COLO829 (cell line): Measurements from ENCODE around the gene GSDME.
"Not testable (repeated sequence)": the region's sequence is repeated elsewhere in the genome, so short reads cannot be mapped to it uniquely, and the experiment has no call there.

Source experiments
- DNase-seq: peaks from one replicate; pipeline ENCODE4 v3.0.0; 2012; ENCODE audit warnings: low spot score

GSDME gene

DNA sequence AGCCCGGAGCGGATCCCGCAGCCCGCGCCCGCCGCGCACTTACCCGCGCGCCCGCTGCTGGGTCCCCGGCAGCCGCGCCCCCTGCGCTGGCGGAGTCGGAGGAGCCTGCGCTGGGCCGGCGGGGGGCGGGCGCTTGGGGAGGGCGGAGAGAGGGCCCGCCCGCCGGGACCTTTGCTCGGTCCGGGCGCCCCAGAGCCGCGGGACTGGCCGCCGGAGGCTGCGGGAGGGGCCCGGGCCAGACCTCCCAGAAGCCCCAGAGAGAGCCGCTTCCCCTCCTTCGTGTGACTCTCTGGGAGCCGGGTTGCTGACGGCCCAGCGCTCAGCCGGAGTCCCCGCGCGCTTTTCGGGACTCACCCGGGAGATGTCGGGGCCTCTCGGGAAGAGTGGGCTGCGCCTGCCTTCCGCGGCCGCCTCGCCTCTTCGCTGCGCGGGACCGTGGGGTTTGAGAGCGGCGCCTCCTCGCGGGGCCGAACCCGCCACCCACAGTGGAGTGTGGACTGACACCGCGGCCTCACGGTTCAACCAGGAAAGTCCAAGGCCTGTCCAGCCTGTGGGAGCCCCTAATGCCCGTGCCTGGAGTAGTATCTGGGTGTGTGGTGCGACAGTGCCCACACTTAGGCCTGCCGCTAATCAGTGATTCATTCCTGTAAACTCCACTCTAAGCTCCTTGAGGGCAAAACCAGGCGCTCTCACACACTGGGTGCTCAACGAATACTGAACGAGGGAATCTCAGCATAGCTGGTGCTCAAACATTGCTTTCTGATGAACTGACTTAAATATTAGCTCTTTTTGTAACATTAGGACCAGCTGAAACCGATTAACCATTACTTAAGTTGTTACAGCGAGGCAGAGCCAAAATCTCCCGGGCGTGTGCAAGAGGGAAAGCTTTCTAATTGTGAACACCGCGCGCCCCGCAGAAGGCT lies at the start of gene GSDME:
GSDME (minus strand) TSS at position 112 of the 923 bp plus-strand sequence. CDS start 7,690 bp downstream, outside the sequence.
- no peak for DNase-seq

DNA sequence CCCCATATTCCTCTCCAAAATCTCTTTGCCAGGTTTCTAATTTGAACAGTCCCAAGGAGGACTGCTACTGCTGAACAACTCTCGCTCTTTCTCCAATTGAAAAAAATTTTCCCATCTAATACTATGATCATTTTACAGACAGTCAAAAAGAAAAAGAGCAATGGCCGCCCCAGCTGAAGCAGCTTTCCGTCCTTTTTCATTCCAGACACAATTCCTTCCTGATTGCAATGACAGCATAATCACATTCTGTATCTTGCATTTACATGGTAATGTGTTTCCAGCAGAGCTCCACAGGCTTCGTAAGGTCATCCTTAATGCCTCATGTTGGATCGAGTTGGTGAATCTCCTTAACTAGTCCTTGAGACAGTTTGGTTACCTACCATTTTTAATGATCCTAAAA lies 45.0 kb upstream of the GSDME start:
- DNase-seq: no peak

DNA sequence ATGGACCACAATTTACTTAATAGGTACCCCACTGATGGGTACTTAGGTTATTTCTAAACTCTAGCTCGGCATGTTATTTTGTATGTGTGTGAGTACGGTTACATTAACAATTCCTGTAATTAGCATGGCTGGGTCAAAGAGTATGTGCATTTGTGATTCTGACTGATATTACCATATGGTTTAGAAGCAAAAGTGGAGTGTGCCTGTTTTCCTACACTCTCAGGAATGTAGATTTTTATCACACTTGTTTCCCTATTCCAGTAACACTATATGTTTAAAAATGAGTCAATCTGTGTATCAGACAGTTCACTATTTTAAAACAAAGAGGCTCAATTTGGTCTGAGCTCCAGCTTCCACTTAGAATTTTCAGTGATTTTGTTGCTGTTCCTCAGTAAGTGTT lies 44.6 kb upstream of the GSDME start:
- DNase-seq: no peak

DNA sequence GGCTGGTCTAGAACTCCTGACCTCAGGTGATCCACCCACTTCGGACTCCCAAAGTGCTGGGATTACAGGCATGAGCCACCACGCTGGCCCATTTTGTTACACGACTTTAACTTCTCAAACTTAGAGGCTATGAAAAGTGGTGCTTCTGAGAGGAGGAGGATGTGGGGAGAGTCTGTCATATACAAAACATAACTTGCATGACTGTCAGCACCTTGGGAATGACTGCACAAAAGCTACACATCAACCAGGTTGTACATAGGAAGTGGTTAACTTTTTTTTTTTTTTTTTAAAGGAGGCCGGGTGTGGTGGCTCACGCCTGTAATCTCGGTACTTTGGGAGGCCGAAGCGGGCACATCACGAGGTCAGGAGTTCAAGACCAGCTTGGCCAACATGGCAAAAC lies 43.4 kb upstream of the GSDME start:
- no peak for DNase-seq

DNA sequence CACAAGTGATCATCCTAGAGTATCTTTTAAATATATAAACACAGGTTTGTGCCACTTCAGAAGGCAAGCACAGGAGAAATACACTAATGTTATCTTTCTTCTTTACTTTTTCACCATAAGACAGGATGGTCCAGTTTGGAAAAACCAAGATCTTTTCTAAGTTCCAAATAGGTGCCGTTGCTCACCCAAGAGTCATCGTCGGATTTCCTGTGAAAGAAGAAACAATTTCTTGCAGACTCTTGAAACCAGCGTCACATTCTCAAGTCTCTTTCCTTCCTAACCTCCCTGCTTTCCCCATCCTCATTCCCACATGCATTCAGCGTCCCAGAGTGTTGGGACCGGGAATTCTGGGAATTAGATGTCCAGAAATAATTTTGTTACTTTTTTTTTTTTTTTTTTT lies 42.8 kb upstream of the GSDME start:
- DNase-seq: no peak

DNA sequence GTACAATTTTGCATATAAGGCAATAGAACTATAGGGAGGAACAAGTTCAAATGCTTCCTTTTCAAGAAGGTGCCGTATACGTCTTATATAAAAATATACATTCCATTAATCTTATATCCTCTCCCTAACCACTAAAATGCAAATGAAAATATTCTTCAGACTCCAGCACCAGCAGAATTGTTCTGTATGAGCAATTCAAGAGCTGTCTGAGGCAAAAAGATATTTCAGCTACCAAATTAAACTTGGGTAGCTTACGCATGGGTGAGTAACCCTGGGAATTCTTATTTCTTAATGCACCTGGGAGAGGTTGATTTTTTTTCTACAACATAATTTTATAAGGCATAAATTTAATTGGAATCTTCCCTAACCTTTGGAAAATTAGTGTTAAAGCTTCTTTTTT lies 42.2 kb upstream of the GSDME start:
- DNase-seq: no peak

DNA sequence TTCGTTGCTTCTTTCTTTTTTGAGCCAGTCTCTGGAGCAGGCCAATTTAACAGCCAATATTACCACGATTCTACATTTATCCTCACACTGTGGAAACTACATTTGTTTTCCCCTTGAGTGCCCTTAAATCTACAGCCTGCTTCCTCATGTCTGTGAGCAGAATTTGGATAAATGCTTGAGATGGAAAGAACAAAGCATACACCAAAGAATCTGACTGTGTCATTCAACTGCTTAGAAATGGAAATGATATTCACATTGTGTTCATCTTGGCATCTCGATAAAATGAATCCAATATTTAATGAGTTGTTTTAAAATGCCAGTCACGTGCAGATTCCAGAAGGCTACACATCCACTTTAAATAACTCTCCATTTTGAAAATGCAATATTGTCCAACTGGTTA lies 41.0 kb upstream of the GSDME start:
- no peak for DNase-seq

DNA sequence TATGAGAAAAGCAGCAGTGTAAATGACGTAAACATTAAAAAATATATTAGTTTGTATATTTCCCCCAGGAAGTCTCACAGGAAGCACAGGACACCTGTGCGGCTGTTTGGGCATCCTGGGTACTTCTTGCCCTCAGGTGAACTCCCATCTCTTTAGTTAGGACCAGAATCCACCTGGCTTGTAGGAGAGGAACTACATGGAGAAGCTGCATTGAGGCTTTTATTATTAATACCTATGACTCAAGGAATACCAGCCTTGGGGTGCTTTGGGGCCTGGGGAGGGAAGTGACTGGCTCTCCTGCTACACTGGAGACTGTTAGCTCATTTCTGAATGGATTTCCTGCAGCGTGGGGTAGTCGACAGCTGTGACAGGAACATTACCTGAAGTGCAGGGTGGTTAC lies 40.0 kb upstream of the GSDME start:
- no peak for DNase-seq

DNA sequence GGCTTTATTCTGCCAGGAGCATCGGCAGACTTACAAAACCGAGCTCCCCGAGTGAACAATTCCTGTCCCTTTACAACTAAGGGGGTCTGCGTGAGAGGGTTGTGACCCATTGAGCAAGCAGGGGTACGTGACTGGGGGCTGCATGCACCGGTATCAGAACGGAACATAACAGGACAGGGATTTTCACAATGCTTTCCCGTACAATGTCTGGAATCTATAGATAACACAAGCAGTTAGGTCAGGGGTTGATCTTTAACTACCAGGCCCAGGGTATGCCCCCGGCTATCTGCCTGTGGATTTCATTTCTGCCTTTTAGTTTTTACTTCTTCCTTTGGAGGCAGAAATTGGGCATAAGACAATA lies 38.1 kb upstream of the GSDME start:
- no peak for DNase-seq

DNA sequence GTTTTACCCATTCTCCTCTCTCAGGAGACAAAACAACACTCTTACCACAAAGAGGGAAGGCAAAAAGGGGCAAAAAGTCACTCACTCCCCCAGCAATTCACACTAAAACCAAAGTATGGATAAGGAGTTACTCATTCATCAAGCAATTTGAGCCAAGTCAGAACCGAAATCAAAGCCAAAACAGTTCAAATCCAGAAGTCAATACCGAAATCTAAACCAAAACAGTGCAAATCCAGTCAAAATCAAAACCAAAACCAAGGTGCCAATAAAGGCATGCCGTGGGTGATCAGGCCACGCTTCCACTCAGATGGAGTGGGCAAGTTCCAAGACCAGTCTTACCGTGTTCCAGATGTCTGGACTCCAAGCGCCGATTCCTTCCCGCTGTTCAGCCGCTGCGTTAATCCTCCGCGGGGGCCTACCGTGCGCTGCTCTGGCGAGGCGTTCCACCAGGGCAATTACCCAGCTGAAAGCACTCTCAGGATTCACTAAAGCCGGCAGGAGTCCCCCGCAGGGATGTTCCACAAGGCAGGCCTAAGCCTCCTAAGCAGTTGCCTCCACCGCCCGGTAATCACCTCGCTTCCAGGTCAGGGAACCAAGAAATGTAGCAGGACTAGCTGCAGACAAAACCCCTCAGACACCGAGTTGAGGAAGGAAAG lies 37.6 kb upstream of the GSDME start:
- DNase-seq: not testable (repeated sequence)

DNA sequence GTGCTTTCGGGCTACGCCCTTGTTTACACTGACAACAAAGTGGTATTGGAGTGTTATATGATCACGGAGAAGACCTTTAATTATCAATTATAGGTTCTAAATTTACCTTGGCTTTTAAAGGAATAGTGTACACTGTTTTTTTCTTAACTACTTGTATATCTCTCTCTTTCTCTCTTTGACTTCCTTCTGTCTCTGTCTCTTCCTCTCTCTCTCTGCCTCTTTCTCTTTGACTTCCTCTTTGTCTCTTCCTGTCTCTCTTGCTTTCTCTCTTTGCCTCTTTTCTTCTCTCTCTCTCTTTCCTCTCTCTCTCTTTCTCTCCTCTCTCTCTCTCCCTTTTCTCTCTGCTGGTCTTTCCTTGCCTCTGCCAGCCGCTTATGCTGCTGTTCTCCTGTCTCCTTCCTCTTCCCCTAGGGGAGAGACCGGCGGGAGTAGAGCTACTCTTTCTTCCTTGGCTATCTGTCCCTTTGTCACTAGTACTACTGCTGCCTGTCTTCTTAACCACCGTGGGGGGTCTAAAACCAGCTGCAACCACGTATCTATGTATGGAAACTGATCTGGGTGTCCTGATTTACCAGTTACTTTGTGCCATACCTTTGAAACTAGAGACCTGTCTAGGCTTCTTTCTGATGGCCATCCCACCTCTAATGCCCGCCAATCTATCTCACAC lies 36.9 kb upstream of the GSDME start:
- no peak for DNase-seq

DNA sequence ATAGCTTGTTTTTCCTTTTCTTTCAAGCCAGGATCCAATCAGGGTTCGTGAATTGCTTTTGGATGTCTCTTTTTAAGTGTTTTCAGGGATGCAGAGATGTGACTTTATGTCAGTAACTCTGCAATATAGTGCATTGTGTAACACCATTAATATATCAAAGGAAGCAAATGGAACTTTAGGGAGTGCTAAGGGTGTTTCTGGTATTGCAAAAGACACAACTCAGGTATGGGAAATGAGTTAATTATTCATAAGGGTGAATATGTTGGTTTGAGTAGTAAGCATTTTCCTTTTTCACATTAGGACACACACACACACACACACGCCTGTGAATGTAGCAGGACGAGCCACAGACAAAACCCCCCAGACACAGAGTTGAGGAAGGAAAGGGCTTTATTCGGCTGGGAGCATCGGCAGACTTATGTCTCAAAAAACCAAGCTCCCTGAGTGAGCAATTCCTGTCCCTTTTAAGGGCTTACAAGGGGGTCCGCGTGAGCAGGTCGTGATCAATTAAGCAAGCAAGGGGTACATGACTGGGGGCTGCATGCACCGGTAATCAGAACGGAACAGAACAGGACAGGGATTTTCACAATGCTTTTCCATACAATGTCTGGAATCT lies 31.8 kb upstream of the GSDME start:
- DNase-seq: no peak

DNA sequence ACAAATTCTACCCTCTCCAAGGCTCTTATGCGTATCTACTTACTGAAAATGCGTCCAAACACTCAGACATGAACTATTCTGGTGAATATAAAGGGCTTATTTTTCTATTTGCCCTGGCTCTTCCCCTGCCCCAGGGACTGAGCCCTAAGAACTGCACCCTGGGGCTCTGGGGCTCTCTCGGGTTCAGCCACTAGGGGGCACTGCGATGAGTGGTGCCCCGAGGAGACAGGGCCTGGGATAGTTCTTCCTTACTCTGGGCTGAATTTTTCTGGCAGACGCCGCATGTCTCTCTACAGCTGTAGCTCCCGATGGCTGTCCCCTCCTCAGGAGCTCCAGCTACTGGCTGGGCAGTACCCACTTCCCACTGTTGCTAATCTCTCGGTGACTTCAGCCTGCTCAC lies 30.8 kb upstream of the GSDME start:
- DNase-seq: no peak

DNA sequence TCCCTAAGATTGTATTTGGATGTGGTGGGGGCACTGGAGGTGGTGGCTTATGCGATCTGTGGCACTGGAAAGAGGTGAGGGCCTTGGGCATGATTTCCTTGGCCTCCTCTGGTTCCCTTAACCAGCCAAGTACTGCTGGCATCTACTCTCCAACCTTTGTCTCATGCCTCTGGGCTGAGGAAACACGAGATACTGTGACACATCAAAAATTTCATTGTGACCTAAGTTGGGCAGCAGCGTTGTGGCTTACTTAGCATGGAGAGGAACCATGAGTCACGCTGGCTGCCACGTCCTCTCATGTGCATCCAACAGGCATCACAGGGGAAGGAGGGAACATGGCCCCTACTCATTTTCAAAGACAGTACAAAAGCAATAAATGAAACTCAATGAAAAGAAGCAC lies 29.7 kb upstream of the GSDME start:
- DNase-seq: peak; percentile 97

DNA sequence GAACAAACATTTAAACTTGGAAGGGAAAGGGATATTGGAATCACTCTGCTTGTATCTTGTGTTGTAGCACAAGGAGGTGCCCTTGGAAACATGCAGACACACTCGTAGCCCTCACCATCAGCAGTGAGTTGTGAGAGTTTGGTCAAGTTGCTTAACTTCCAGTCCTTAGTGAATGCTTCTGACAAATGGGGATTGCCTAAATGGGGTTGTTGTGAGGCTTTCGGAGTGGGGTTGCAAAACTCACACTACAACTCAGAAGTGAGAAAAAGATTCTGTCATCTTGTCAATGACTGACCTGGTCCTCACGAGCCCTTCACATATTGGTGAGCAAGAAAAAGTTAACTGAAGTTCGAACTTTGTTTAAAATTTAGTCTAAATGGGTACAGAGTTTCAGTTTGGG lies 29.0 kb upstream of the GSDME start:
- DNase-seq: no peak

DNA sequence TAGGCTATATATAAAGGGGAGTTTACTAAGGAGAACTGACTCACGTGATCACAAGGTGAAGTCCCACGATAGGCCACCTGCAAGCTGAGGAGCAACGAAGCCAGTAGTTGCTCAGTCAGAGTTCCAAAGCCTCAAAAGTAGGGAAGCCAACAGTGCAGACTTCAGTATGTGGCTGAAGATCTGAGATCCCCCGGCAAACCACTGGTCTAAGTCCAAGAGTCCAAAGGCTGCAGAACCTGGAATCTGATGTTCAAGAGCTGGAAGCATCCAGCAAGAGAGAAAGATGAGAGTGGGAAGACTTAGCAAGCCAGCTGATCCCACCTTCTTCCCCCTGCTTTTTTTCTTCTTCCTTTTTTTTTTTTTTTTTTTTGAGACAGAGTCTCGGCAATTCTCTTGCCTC lies 27.0 kb upstream of the GSDME start:
- no peak for DNase-seq

DNA sequence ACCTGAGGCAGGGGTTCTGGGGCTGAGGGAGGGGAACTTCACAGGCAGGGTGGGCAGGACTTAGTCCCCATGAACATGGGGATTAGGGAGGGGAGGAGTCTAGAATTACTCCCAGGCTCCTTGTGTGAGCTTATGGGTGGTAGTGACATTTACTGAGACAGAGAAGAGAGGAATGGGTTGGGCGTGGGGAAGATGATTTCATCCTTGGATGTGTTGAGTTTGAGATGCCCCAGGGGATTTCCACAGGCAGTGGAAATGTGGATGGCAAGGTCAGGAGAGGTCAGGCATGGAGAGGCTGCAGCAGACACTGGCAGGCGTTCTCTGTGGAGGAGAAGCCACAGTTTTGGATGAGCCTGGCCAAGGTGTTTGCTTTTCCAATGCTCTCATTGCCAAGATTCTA lies 26.4 kb upstream of the GSDME start:
- DNase-seq: no peak

DNA sequence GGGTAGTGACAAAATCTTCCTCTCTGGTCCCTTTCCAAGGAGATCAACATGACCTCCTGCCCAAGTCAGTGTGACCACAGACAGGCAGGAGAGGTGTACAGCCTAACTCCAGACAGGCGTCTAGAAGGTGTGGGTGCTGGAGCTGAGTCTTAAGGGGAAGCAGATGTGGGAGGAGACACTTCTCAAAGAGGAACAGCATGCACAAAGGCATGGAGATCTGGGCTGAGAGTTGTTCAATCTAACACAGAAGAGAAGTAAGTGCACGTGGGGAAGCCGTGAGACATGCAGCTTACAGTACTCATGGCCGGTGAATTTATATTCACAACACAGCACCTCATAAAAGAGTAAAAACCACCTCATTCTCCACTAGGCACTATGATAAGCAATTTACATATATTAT lies 23.8 kb upstream of the GSDME start:
- DNase-seq: no peak

DNA sequence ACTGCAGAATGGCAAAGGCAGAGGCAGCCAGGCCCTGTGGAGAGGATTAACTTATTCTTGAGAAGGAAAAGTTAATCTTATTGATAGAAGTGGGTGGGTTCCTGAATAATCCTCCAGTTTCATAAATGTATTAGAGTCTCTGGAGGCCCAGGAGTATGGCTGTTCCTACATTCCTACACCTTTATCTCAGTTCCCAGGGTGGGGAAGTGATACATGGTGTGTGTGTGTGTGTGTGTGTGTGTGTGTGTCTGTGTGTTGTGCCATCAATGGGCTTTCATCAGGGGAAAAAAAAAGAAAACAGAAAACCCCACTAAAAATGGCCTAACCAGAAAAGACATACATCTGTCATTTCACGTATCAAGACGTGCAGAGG lies 22.0 kb upstream of the GSDME start:
- no peak for DNase-seq

DNA sequence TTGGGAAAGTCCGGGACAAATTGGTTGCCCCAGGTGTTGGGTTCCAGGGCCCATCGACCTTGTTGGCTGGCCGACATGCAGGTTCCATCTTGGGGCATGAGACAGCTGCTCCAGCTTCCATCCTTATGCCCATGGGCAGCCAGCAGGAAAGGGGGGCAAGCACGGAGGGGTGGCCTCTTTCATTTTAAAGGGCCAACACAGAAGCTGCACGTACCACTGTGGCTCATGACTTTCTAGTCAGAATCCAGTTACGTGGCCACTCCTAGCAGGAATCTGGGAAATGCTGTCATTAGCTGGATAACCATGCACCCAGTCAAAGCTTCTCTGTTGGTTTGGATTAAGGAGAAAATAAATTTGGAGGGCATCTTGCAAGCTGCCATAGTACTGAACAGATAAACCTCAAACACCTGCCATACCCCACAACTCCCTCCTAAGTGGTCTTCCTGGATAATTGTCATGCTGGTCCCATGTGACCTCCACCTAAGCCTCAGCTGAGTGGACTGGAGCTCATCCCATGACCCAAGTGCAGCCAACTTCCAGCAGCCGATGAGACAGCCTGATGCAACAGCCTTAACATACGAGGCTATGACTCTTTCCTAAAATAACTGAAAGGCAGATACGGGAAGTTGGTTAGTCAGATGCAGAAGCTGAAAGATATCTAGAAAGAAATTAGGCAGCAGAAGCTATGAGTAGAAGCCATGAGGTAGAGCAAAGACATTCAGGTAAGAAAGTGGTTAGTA lies 21.4 kb upstream of the GSDME start:
- DNase-seq: no peak

DNA sequence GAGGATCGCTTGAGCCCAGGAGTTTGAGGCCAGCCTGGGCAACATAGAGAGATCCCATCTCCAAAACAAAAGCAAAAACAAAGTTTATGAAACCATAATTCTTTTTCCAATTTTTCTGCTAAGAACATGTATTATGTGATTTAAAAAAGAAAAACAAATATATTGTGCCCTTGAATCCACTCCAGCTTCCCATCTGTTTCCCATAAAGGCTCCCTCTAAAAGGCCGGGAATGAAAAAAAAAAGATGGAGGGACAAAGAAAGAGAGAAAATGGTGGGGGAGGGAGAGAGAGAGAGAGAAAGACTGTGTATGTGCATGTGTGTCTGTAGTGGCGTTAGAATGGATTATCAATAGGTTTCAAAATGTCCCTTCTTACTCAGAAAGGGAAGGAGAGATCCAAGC lies 20.5 kb upstream of the GSDME start:
- no peak for DNase-seq

DNA sequence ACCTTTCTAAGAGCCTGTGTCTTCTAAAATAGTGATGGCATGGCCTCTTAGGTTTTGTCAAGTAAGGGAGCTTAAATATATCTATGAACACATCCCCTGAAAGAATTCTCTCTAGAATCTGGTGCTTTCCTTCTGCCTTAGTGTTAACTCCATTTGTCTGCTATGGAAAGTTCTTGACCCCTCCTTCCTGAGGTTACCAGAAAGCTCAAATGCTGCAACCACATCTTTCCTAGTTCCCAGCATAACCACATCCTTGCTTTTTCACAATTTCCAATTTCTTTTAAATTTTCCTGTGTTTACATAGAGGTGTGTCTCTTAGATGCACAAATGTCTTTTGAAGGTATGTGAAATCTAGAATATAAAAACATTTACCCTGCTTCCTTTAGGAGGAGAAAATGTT lies 16.4 kb upstream of the GSDME start:
- no peak for DNase-seq
